Esophagus squamous epithelium (tissue), 4 donors: ENCODE data around the gene RTCA.

Experiments
- POLR2A ChIP-seq, 4 donors: fragments of 450-650 bp; IDR thresholded peaks; one replicate each; pipeline ENCODE4 v1.6.1; 2017; ENCODE audit warnings: antibody characterized with exemption in 4 of 4, mild to moderate bottlenecking in 4 of 4, moderate library complexity in 3 of 4
- TF ChIP-seq, protein P1 (sequence below), 6 experiments: fragments of 450-650 bp in 4 of 6; fragments of 200-600 bp in 2 of 6; sonication (generic) in 2 of 6; IDR thresholded peaks; one replicate each; pipeline ENCODE4 v1.5.1; 2016 to 2019; ENCODE audit warnings: antibody characterized with exemption in 6 of 6, mild to moderate bottlenecking in 4 of 6, moderate library complexity in 4 of 6

- TF ChIP-seq, protein P1, sequence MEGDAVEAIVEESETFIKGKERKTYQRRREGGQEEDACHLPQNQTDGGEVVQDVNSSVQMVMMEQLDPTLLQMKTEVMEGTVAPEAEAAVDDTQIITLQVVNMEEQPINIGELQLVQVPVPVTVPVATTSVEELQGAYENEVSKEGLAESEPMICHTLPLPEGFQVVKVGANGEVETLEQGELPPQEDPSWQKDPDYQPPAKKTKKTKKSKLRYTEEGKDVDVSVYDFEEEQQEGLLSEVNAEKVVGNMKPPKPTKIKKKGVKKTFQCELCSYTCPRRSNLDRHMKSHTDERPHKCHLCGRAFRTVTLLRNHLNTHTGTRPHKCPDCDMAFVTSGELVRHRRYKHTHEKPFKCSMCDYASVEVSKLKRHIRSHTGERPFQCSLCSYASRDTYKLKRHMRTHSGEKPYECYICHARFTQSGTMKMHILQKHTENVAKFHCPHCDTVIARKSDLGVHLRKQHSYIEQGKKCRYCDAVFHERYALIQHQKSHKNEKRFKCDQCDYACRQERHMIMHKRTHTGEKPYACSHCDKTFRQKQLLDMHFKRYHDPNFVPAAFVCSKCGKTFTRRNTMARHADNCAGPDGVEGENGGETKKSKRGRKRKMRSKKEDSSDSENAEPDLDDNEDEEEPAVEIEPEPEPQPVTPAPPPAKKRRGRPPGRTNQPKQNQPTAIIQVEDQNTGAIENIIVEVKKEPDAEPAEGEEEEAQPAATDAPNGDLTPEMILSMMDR (IDR thresholded peaks at IDR 0.05) = no peak
- TF ChIP-seq POLR2A (IDR thresholded peaks at IDR 0.05) = no peak
Observed at GRCh38 chr1:100279954-100280682, 14.1 kb downstream of the RTCA start.
